Measurements from ENCODE around the gene ECHS1.
A peak's percentile ranks its signal among the peaks of the same experiment; 100 is the strongest.

The ECHS1 gene

GRCh38 chr10:133334503-133335245 is 38.5 kb downstream of the ECHS1 start:
- TF ChIP-seq CTCF (IDR thresholded peaks at IDR 0.05; ENCODE audit: control extremely low read depth, extremely low read depth, low read depth, missing control alignments), result no peak
- no peak for DNase-seq (ENCODE audit: extremely low spot score)
- ChIA-PET CTCF (no interaction called here), POLR2A (no interaction called here)

- ChIA-PET POLR2A (no interaction called here), CTCF (interaction anchor here (2.6 kb wide), 1 partner anchor 19 kb away, joined by 6 read pairs; no protein-coding TSS in a partner anchor)
- no peak for DNase-seq (ENCODE audit: extremely low spot score)
- TF ChIP-seq CTCF (IDR thresholded peaks at IDR 0.05; ENCODE audit: control extremely low read depth, extremely low read depth, low read depth, missing control alignments), result no peak
Observed at GRCh38 chr10:133332936-133333699, 40.0 kb downstream of the ECHS1 start.

- TF ChIP-seq CTCF (IDR thresholded peaks at IDR 0.05; ENCODE audit: control extremely low read depth, extremely low read depth, low read depth, missing control alignments), result peak; percentile 95
- POLR2A ChIA-PET, result no interaction called here
- DNase-seq (ENCODE audit: extremely low spot score), result peak; percentile 87
- CTCF ChIA-PET, result interaction anchor here (0.7 to 3.6 kb wide), 45 partner anchors 10 to 675 kb away, joined by 3 to 44 read pairs (median 5); partner anchors contain the start of genes FUOM and PRAP1
Observed at GRCh38 chr10:133329491-133330202, 43.5 kb downstream of the ECHS1 start.

- ChIA-PET POLR2A (no interaction called here), CTCF (interaction anchor here (0.7 to 3.6 kb wide), 42 partner anchors 9 to 674 kb away, joined by 3 to 44 read pairs (median 5); partner anchors contain the start of genes ADAM8 and FUOM)
- no peak for DNase-seq (ENCODE audit: extremely low spot score)
- no peak for TF ChIP-seq CTCF (IDR thresholded peaks at IDR 0.05; ENCODE audit: control extremely low read depth, extremely low read depth, low read depth, missing control alignments)
Observed at GRCh38 chr10:133328358-133329343, 44.5 kb downstream of the ECHS1 start.

- CTCF ChIA-PET, result interaction anchor here (1.0 to 3.6 kb wide), 8 partner anchors 8 to 56 kb away, joined by 3 to 44 read pairs (median 10); no protein-coding TSS in a partner anchor
- DNase-seq (ENCODE audit: extremely low spot score), result no peak
- POLR2A ChIA-PET, result no interaction called here
- TF ChIP-seq CTCF (IDR thresholded peaks at IDR 0.05; ENCODE audit: control extremely low read depth, extremely low read depth, low read depth, missing control alignments), result no peak
Observed at GRCh38 chr10:133327651-133328357, 45.4 kb downstream of the ECHS1 start.

Measured in GM10248 (cell line).